Loucy (cell line): ENCODE data around the gene VWA7.

ENCODE experiments used
- H2AFZ ChIP-seq: fragments of 200-600 bp; sonication (generic); 2 replicates; pipeline ENCODE4 v1.6.0; 2016; ENCODE audit warnings: antibody characterized with exemption, mild to moderate bottlenecking, low read length, moderate library complexity
- H3F3A ChIP-seq: fragments of 200-600 bp; 2 replicates; pipeline ENCODE4 v1.6.0; 2016; ENCODE audit warnings: antibody characterized with exemption, low read depth, mild to moderate bottlenecking
- H3K27me3 ChIP-seq: fragments of 200-600 bp; sonication (generic); 2 replicates; pipeline ENCODE4 v1.6.1; 2014; ENCODE audit warnings: low read length, mild to moderate bottlenecking; ENCODE audit not compliant: insufficient read depth, poor library complexity, severe bottlenecking
- H3K36me3 ChIP-seq: fragments of 200-600 bp; sonication (generic); 2 replicates; pipeline ENCODE4 v1.6.1; 2016; ENCODE audit warnings: low read length; ENCODE audit not compliant: insufficient read depth
- H3K4me1 ChIP-seq: fragments of 200-600 bp; sonication (generic); 2 replicates; pipeline ENCODE4 v1.5.1; 2014; ENCODE audit warnings: low read length, mild to moderate bottlenecking; ENCODE audit not compliant: insufficient read depth, poor library complexity, severe bottlenecking
- H3K4me2 ChIP-seq: fragments of 200-600 bp; sonication (generic); 2 replicates; pipeline ENCODE4 v1.6.0; 2014; ENCODE audit warnings: antibody characterized with exemption, low read length, low read depth, mild to moderate bottlenecking; ENCODE audit not compliant: poor library complexity, severe bottlenecking
- H3K4me3 ChIP-seq: fragments of 200-600 bp; sonication (generic); 2 replicates; pipeline ENCODE4 v1.5.1; 2014; ENCODE audit warnings: low read length, mild to moderate bottlenecking, mixed read lengths; ENCODE audit not compliant: poor library complexity, severe bottlenecking
- H3K79me2 ChIP-seq: fragments of 200-600 bp; sonication (generic); 2 replicates; pipeline ENCODE4 v1.6.1; 2014; ENCODE audit warnings: low read length; ENCODE audit not compliant: insufficient read depth
- H3K9ac ChIP-seq: fragments of 200-600 bp; sonication (generic); 2 replicates; pipeline ENCODE4 v1.6.0; 2014; ENCODE audit warnings: mild to moderate bottlenecking, low read depth, low read length, moderate library complexity; ENCODE audit not compliant: poor library complexity, severe bottlenecking
- H3K9me2 ChIP-seq: fragments of 200-600 bp; sonication (generic); replicated peaks from 2 replicates; pipeline ENCODE4 v1.6.1; 2016; ENCODE audit warnings: low read depth, low read length, mixed read lengths
- H3K9me3 ChIP-seq: fragments of 200-600 bp; sonication (generic); 2 replicates; pipeline ENCODE4 v1.6.1; 2014; ENCODE audit warnings: mild to moderate bottlenecking, antibody characterized with exemption, low read length, low read depth; ENCODE audit not compliant: insufficient read depth
- H4K20me1 ChIP-seq: fragments of 200-600 bp; sonication (generic); 2 replicates; pipeline ENCODE4 v1.6.0; 2014; ENCODE audit warnings: antibody characterized with exemption, low read length, mild to moderate bottlenecking; ENCODE audit not compliant: insufficient read depth, poor library complexity, severe bottlenecking
- CTCF ChIP-seq: fragments of 200-600 bp; sonication (generic); conservative IDR thresholded peaks from 2 replicates; pipeline ENCODE4 v1.5.1; 2014; ENCODE audit warnings: mild to moderate bottlenecking, antibody characterized with exemption, low read length
- EZH2phosphoT487 ChIP-seq: fragments of 200-600 bp; IDR thresholded peaks from 2 replicates; pipeline ENCODE4 v1.6.1; 2018; ENCODE audit warnings: antibody characterized with exemption, mild to moderate bottlenecking, moderate library complexity, borderline replicate concordance

Gene VWA7

DNA sequence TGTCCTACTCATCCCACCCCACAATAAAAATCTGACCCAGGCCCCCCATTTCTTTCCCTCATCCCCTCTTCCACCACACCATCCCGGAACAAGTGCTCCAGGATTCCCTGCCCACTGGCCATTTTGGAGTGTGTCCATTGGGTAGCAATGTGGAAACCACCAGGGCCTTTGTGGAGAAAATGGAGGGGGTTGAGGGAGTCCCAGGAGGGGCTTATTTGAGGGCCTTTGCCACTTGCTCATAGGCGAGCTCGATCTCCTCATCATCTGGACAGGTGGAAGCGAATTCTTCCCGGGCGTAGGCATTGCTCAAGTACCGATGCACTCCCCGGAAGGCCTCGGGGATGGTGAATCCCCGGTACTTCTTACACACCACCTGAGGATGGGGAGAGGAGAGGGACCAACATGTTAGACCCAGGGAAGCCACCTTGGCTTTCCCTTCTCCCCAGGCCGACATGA lies 46.5 kb downstream of the VWA7 start:
- Histone ChIP-seq H2AFZ (no peak overlapping the region), H3K4me2 (peak overlapping the region; percentile 85), H3K9me2 (no peaks in the 10 kb centered on the region), H3F3A (peaks cover 16% of the 10 kb centered on the region; the same call in 1 of the 2 replicates), H3K4me3 (peak overlapping the region; percentile 94), H3K36me3 (peaks cover 41% of the 10 kb centered on the region), H3K9ac (peak overlapping the region; percentile 89), H3K79me2 (peaks cover 83% of the 10 kb centered on the region), H3K27me3 (peaks cover 5% of the 10 kb centered on the region), H3K9me3 (no peaks in the 10 kb centered on the region), H4K20me1 (peaks cover 45% of the 10 kb centered on the region), H3K4me1 (peaks cover 62% of the 10 kb centered on the region)
- TF ChIP-seq CTCF (0 out of 2 replicates have a peak, but pooled peaks have one; percentile 1), EZH2phosphoT487 (no peak)

- Histone ChIP-seq H3K9me2 (no peaks in the 10 kb centered on the region), H4K20me1 (peaks cover 43% of the 10 kb centered on the region), H3K9ac (peak overlapping the region; percentile 89), H2AFZ (peak overlapping the region; percentile 45; the same call in 1 of the 2 replicates), H3K36me3 (peaks cover 41% of the 10 kb centered on the region), H3K4me3 (peak overlapping the region; percentile 94), H3K27me3 (no peaks in the 10 kb centered on the region), H3K9me3 (no peaks in the 10 kb centered on the region), H3K79me2 (peaks cover 77% of the 10 kb centered on the region), H3K4me1 (peaks cover 64% of the 10 kb centered on the region), H3K4me2 (peak overlapping the region; percentile 85), H3F3A (peaks cover 17% of the 10 kb centered on the region; the same call in 1 of the 2 replicates)
- TF ChIP-seq CTCF = 0 out of 2 replicates have a peak, but pooled peaks have one; percentile 1
- no peak for TF ChIP-seq EZH2phosphoT487
These were observed 47.0 kb downstream of the VWA7 start for GRCh38 chr6:31729979-31730630.

DNA sequence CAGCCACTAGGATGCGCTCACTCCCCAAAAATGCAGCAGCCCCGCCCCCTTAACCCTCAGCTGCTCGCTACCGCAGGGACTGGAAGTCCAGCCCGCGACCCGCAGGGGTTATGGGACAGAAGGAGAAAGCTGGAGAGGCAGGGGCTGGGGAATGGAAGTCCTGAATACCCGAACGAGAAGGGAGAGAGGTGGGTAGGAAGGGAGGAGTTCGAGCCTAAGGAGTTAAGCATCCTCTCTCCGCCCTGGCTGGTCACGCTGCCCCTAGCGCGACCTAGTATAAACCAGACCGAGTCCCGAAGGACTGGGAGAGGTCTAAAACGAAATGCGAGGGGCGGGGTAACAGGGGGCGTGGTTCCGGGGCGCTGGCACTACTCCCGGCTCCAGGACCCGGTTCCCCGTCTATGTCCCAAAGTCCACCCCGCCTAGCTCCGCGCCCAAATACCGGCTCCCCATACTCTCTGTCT lies 47.6 kb downstream of the VWA7 start:
- Histone ChIP-seq H3K9me3 (no peaks in the 10 kb centered on the region), H3F3A (peaks cover 17% of the 10 kb centered on the region; the same call in 1 of the 2 replicates), H3K4me3 (peak overlapping the region; percentile 94), H3K9ac (peak overlapping the region; percentile 89), H2AFZ (peak overlapping the region; percentile 45; the same call in 1 of the 2 replicates), H3K4me2 (peak overlapping the region; percentile 85), H3K9me2 (no peaks in the 10 kb centered on the region), H3K4me1 (peaks cover 64% of the 10 kb centered on the region), H3K36me3 (peaks cover 41% of the 10 kb centered on the region), H3K27me3 (no peaks in the 10 kb centered on the region), H4K20me1 (peaks cover 42% of the 10 kb centered on the region), H3K79me2 (peaks cover 71% of the 10 kb centered on the region)
- TF ChIP-seq CTCF (peak; percentile 96), EZH2phosphoT487 (no peak)
